Mononuclear cell (primary cell): ENCODE results near the gene GPR4. TPM values are rescaled to one million over a fixed set of nuclear protein-coding genes. Genes with fewer than 3 reads are reported as not detected.

ENCODE experiments used
- H3K27me3 ChIP-seq: 2 replicates; pipeline ENCODE4 v1.6.0; 2011; ENCODE audit warnings: low read length, control low read depth; ENCODE audit not compliant: insufficient read depth
- H3K4me1 ChIP-seq: 2 replicates; pipeline ENCODE4 v1.5.1; 2011; ENCODE audit warnings: mild to moderate bottlenecking, low read length, control low read depth; ENCODE audit not compliant: insufficient read depth
- H3K4me3 ChIP-seq: 2 replicates; pipeline ENCODE4 v1.5.1; 2011; ENCODE audit warnings: mild to moderate bottlenecking, low read length, moderate library complexity
- H3K9me3 ChIP-seq: 2 replicates; pipeline ENCODE4 v1.5.1; 2011; ENCODE audit warnings: low read depth, mild to moderate bottlenecking, control low read depth, low read length
- total RNA-seq: library from RNA; depleted of rRNA; stranded (reverse); fragments of >200 nt; gene quantifications from one replicate; pipeline ENCODE4 v1.2.3, GENCODE V29; 2012

Gene GPR4
- total RNA-seq, 1 donor, result not detected

DNA sequence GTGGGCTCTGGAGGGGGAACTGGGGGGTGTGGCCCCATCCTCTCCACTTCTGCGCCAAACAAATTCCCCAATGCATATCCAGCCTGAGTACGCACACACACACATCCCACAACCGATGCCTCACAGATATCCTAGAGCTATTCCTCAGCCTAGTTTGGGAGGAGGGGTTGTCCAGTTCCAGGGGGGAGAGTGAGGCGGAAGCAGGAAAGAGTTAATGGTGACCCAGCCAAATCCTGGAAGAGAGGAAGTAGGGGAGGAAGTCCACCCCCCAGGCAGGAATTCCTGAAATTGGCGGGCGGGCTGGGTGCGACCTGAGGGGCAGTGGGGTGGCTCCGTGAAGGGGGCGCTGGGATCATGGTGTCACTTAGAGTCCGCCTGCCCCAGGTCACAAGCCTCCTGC lies 897 bp downstream of the GPR4 start:
- peaks cover 64% of the 10 kb centered on the region for H3K27me3 ChIP-seq
- H3K4me1 ChIP-seq, result peaks cover 28% of the 10 kb centered on the region
- no peak overlapping the region for H3K4me3 ChIP-seq
- H3K9me3 ChIP-seq, result no peaks in the 10 kb centered on the region

DNA sequence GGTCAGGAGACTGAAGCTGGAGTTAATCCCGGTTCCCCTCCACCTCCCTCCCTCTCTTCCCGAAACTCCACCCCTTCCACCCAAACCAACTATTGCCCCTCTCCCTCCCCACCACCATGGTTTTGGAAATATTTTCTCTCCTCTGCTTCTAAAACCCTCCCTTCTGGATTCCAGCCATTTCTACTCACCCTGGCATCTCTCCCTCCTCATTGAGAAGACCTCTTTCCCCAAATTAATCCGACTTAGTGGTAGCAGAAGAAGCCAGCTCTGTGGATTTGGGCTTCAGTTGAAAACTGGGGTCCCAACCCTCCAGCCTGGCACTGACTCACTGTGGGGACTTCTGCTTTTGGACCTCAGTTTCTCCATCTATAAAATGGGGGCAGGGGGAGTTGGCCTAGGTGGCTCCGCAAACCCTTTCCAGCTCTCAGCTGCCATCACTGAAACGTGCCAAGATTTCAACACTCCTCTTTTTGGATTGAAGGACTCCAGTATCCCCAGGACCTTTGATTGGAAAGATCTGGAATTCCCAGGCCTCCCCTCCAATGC lies 1.6 kb downstream of the GPR4 start:
- peaks cover 64% of the 10 kb centered on the region for H3K27me3 ChIP-seq
- no peaks in the 10 kb centered on the region for H3K9me3 ChIP-seq
- H3K4me3 ChIP-seq, result no peak overlapping the region
- H3K4me1 ChIP-seq, result peaks cover 28% of the 10 kb centered on the region

GRCh38 chr19:45599286-45599685 lies 2.7 kb downstream of the GPR4 start:
- H3K27me3 ChIP-seq, result peaks cover 66% of the 10 kb centered on the region
- H3K4me1 ChIP-seq, result peaks cover 28% of the 10 kb centered on the region

DNA sequence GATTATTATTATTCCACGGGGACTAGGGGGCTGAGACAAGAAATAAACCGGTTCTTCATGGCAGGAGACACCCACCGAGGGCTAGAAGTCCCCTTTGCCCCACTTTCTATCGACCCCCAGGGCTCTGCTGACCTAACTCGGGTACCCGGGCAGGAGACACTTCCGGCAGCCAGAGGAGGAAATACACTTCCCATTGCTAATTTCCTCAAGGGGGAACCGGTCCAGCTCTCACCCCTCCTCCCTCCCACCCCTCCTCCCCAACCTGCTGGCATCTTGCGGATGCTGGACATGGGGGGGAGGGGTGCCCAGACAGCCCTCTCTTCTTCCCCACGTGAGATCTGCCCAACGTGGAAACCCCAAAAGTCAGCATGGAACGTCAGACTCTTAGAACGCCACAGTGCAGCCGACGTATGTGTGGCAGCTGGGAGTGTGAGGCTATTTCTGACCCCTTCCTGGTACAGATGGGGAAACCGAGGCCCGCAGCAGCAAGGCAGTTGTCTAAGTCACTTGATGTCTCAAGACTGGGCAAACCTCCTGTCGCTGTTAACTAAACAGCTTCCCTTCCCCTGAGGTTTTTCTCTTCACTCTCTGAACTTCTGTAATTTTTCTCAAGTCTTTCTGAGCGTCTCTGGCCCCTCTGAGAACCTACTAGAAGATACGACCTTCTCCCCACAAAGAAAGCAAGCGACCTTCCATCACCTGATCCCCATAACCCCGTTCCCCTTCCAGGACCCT lies 3.6 kb downstream of the GPR4 start:
- Histone ChIP-seq H3K9me3 (no peaks in the 10 kb centered on the region), H3K4me1 (peaks cover 28% of the 10 kb centered on the region), H3K4me3 (no peak overlapping the region), H3K27me3 (peaks cover 65% of the 10 kb centered on the region)

More at GRCh38 chr19:45599286-45599685, 2.7 kb downstream of the GPR4 start:
- Histone ChIP-seq H3K9me3 (no peaks in the 10 kb centered on the region), H3K4me3 (no peak overlapping the region)

DNA sequence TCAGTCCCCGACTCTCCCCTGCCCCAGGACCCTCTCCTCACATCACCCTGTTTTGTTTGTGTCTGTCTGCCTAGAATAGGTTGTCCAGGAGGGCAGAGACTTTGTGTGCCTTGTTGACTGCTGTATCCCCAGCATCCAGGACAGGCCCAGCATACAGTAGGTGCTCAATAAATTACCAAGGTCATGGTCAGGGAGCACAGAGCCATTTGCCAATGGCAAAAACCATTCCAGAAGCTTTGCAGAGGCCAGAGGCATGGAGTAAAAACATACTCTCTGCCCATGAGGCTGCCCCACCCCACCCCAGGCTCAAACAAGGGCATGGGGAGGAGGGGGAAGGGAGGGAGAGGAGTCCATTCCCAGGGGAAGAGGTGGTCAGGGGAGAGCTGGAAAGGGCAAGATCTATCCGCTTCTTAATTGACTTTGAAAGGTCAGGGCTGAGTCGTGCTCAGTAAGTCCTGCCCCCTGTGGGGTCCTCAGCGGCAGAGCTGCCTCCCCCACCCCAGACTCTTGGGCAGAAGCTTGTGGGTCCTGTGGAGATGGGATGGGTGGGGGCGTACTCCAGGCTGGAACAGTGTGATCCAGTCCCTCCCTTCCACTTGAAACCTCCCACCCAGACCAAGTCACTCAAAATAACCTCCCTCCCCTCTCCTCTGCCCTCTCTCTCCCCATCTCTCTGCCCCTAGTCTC lies 4.4 kb downstream of the GPR4 start:
- peaks cover 56% of the 10 kb centered on the region for H3K27me3 ChIP-seq

GRCh38 chr19:45595814-45596213 lies 6.2 kb downstream of the GPR4 start:
- peaks cover 28% of the 10 kb centered on the region for H3K4me1 ChIP-seq
- no peaks in the 10 kb centered on the region for H3K9me3 ChIP-seq
- H3K27me3 ChIP-seq, result peaks cover 40% of the 10 kb centered on the region
- H3K4me3 ChIP-seq, result no peak overlapping the region

More for the DNA sequence above, 4.4 kb downstream of the GPR4 start:
- H3K4me3 ChIP-seq, result no peak overlapping the region
- no peaks in the 10 kb centered on the region for H3K9me3 ChIP-seq
- peaks cover 28% of the 10 kb centered on the region for H3K4me1 ChIP-seq

GRCh38 chr19:45593520-45593919 lies 8.5 kb downstream of the GPR4 start:
- H3K4me1 ChIP-seq, result peaks cover 9% of the 10 kb centered on the region
- H3K27me3 ChIP-seq, result peaks cover 20% of the 10 kb centered on the region
- H3K9me3 ChIP-seq, result no peaks in the 10 kb centered on the region
- H3K4me3 ChIP-seq, result no peak overlapping the region

DNA sequence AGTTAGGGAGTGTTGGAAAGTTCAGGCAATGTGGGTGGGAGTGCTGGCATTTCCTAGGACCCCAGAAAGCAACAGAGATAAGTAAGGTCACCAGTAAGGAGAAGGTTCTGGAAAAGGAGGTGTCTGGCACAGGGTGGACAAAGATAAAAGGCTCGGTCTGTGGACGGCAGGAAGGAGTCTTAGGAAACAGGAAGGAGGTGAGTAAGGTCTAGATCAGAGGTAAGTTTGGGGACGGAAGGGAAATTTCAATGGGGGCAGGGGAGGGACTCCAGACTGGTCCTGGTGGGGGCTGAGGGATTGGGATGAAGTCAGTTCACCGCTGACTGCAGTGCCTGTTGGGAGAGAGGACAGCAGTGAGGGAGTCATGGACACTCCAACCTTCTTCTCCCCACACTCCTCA lies 9.6 kb downstream of the GPR4 start:
- no peaks in the 10 kb centered on the region for H3K4me1 ChIP-seq
- no peak overlapping the region for H3K4me3 ChIP-seq
- no peaks in the 10 kb centered on the region for H3K9me3 ChIP-seq
- peaks cover 10% of the 10 kb centered on the region for H3K27me3 ChIP-seq

- H3K27me3 ChIP-seq, result peaks cover 3% of the 10 kb centered on the region
- H3K4me3 ChIP-seq, result no peak overlapping the region
- no peaks in the 10 kb centered on the region for H3K9me3 ChIP-seq
- no peaks in the 10 kb centered on the region for H3K4me1 ChIP-seq
These were observed 10.4 kb downstream of the GPR4 start for GRCh38 chr19:45591638-45592005.

DNA sequence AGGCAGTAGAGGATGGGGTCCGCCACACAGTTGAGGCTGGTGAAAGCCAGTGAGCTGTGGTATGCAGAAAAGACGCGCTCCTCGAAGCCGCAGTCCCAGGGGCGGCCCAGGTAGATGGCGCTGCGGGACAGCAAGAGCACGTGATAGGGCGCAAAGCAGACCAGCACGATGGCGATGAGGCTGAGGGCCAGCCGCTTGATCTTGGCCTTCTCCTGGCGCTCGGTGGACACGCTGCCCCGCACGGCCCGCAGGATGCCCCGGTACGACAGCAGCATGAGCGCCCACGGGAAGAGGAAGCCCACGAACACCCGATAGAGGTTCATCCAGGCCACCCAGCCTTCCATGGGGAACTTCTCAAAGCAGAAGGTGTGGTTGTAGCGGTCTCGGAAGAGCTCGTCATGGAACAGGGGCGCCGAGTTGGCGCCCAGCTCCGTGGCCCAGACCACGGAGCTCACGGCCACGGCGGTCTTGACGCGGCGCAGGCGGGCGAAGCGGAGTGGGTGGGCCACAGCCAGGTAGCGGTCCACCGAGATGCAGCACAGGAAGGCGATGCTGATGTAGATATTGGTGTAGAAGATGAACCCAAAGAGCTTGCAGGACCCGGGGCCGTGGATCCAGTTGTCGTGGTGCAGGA lies 10.9 kb downstream of the GPR4 start:
- H3K4me3 ChIP-seq, result no peak overlapping the region
- no peaks in the 10 kb centered on the region for H3K9me3 ChIP-seq
- H3K4me1 ChIP-seq, result no peaks in the 10 kb centered on the region
- H3K27me3 ChIP-seq, result peaks cover 2% of the 10 kb centered on the region

DNA sequence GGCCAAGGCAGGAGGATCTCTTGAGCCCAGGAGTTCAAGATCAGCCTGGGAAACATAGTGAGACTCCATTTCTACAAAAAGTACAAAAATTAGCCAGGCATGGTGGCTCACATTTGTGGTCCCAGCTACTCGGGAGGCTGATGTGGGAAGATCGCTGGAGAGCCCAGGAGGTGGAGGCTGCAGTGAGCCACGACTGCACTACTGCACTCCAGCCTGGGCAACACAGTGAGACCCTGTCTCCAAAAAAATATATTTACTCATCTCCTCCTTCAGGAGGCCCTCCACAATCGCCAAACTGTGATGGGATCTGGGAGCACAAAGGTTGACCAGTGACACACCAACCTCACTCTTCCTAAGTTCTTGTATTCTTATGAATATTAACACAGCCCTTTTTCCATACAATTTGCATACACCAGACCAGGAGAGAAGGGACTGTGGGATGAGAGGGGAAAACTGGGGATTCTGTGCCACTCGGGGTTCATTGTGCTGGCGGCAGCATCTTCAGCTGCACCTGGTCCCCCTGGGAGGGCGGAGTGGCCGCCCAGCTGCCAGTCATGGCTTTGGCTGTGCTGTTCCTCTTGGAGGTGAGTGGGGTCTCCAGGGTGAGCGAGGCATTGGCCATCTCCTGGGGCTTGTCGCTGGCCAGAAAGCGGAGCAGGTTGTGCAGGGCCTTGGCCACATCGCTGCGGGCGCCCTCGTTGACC lies 11.6 kb downstream of the GPR4 start:
- no peak overlapping the region for H3K4me3 ChIP-seq
- H3K27me3 ChIP-seq, result peaks cover 2% of the 10 kb centered on the region
- H3K4me1 ChIP-seq, result peaks cover 1% of the 10 kb centered on the region
- no peaks in the 10 kb centered on the region for H3K9me3 ChIP-seq

GRCh38 chr19:45589768-45590167 lies 12.2 kb downstream of the GPR4 start:
- Histone ChIP-seq H3K9me3 (no peaks in the 10 kb centered on the region), H3K27me3 (no peaks in the 10 kb centered on the region), H3K4me1 (peaks cover 7% of the 10 kb centered on the region), H3K4me3 (no peak overlapping the region)

GRCh38 chr19:45587873-45588272 lies 14.1 kb downstream of the GPR4 start:
- no peaks in the 10 kb centered on the region for H3K27me3 ChIP-seq
- no peaks in the 10 kb centered on the region for H3K9me3 ChIP-seq
- H3K4me1 ChIP-seq, result peaks cover 14% of the 10 kb centered on the region
- no peak overlapping the region for H3K4me3 ChIP-seq

GRCh38 chr19:45585158-45585577 lies 16.8 kb downstream of the GPR4 start:
- Histone ChIP-seq H3K4me1 (peaks cover 14% of the 10 kb centered on the region), H3K27me3 (no peaks in the 10 kb centered on the region), H3K9me3 (no peaks in the 10 kb centered on the region), H3K4me3 (peak overlapping the region; percentile 87)
